ENCODE data around the gene TMEM18.

TMEM18 gene

GRCh38 chr2:657766-658165 is 19.4 kb downstream of the TMEM18 start:
- no peak overlapping the region for H3K9ac ChIP-seq (ENCODE audit: low read length)

GRCh38 chr2:656676-657075 is 20.5 kb downstream of the TMEM18 start:
- H3K36me3 ChIP-seq (ENCODE audit: control insufficient read depth in 1 of 2, insufficient read depth in 2 of 2, low read length in 2 of 2) = no peaks in the 10 kb centered on the region
- WGBS (ENCODE audit: extremely low coverage, insufficient coverage, insufficient read length) = no CpG with 5 or more reads among the region's 5 CpGs
- peaks cover 1% of the 10 kb centered on the region for H3K9me3 ChIP-seq (ENCODE audit: insufficient read depth, low read depth, low read length)
- DNase-seq = no peak
- no peak overlapping the region for H3K9ac ChIP-seq (ENCODE audit: low read length)
- no peak overlapping the region for H3K18ac ChIP-seq (ENCODE audit: low read length)
- no peaks in the 10 kb centered on the region for H3K79me1 ChIP-seq (ENCODE audit: low read length)
- H2AK5ac ChIP-seq (ENCODE audit: low read length) = no peak overlapping the region
- H3K4ac ChIP-seq (ENCODE audit: low read depth, low read length) = no peak overlapping the region
- H2AFZ ChIP-seq (ENCODE audit: insufficient read depth, low read length, poor library complexity) = no peak overlapping the region
- H3K79me2 ChIP-seq (ENCODE audit: control insufficient read depth, insufficient read depth, low read length, poor library complexity) = no peaks in the 10 kb centered on the region
- H3K4me2 ChIP-seq (ENCODE audit: low read length) = no peak overlapping the region
- H3K14ac ChIP-seq (ENCODE audit: low read length) = no peak overlapping the region
- no peak overlapping the region for H4K12ac ChIP-seq (ENCODE audit: low read depth, low read length)
- H4K91ac ChIP-seq (ENCODE audit: low read depth, low read length) = no peak overlapping the region
- H3K23ac ChIP-seq (ENCODE audit: low read length) = no peak overlapping the region
- H4K8ac ChIP-seq (ENCODE audit: low read depth, low read length) = no peak overlapping the region
- no peak overlapping the region for H3K27ac ChIP-seq (ENCODE audit: low read depth, low read length)
- H2BK120ac ChIP-seq (ENCODE audit: insufficient read depth, low read length, poor library complexity) = no peak overlapping the region
- H2BK12ac ChIP-seq (ENCODE audit: low read length) = no peak overlapping the region
- H2BK5ac ChIP-seq (ENCODE audit: low read depth, low read length, poor library complexity) = no peak overlapping the region
- H3K4me1 ChIP-seq (ENCODE audit: control insufficient read depth in 1 of 2, insufficient read depth in 2 of 2, low read length in 2 of 2) = no peaks in the 10 kb centered on the region
- no peaks in the 10 kb centered on the region for H3K27me3 ChIP-seq (ENCODE audit: insufficient read depth, low read length)
- no peak overlapping the region for H3K4me3 ChIP-seq (ENCODE audit: low read depth, low read length)

More at GRCh38 chr2:657766-658165, 19.4 kb downstream of the TMEM18 start:
- Histone ChIP-seq H2BK120ac (ENCODE audit: insufficient read depth, low read length, poor library complexity) (no peak overlapping the region), H2AK5ac (ENCODE audit: low read length) (no peak overlapping the region), H3K23ac (ENCODE audit: low read length) (no peak overlapping the region), H4K12ac (ENCODE audit: low read depth, low read length) (no peak overlapping the region), H2AFZ (ENCODE audit: insufficient read depth, low read length, poor library complexity) (no peak overlapping the region), H3K27ac (ENCODE audit: low read depth, low read length) (no peak overlapping the region), H2BK12ac (ENCODE audit: low read length) (no peak overlapping the region), H3K36me3 (ENCODE audit: control insufficient read depth in 1 of 2, insufficient read depth in 2 of 2, low read length in 2 of 2) (no peaks in the 10 kb centered on the region), H3K14ac (ENCODE audit: low read length) (no peak overlapping the region), H4K8ac (ENCODE audit: low read depth, low read length) (no peak overlapping the region), H3K4me1 (ENCODE audit: control insufficient read depth in 1 of 2, insufficient read depth in 2 of 2, low read length in 2 of 2) (no peaks in the 10 kb centered on the region), H3K27me3 (ENCODE audit: insufficient read depth, low read length) (no peaks in the 10 kb centered on the region), H3K4me2 (ENCODE audit: low read length) (no peak overlapping the region), H3K9me3 (ENCODE audit: insufficient read depth, low read depth, low read length) (no peaks in the 10 kb centered on the region), H3K79me2 (ENCODE audit: control insufficient read depth, insufficient read depth, low read length, poor library complexity) (no peaks in the 10 kb centered on the region), H3K4me3 (ENCODE audit: low read depth, low read length) (no peak overlapping the region), H3K4ac (ENCODE audit: low read depth, low read length) (no peak overlapping the region), H4K91ac (ENCODE audit: low read depth, low read length) (no peak overlapping the region), H2BK5ac (ENCODE audit: low read depth, low read length, poor library complexity) (no peak overlapping the region), H3K79me1 (ENCODE audit: low read length) (no peaks in the 10 kb centered on the region), H3K18ac (ENCODE audit: low read length) (no peak overlapping the region)
- WGBS (ENCODE audit: extremely low coverage, insufficient coverage, insufficient read length) = no CpG with 5 or more reads among the region's 6 CpGs
- DNase-seq = no peak

GRCh38 chr2:655626-656025 is 21.6 kb downstream of the TMEM18 start:
- H3K27me3 ChIP-seq (ENCODE audit: insufficient read depth, low read length) = no peaks in the 10 kb centered on the region
- H3K14ac ChIP-seq (ENCODE audit: low read length) = no peak overlapping the region
- H3K79me1 ChIP-seq (ENCODE audit: low read length) = no peaks in the 10 kb centered on the region
- H3K23ac ChIP-seq (ENCODE audit: low read length) = no peak overlapping the region
- H3K4me3 ChIP-seq (ENCODE audit: low read depth, low read length) = no peak overlapping the region
- H3K4ac ChIP-seq (ENCODE audit: low read depth, low read length) = no peak overlapping the region
- no peak overlapping the region for H4K91ac ChIP-seq (ENCODE audit: low read depth, low read length)
- no peak for DNase-seq
- no peaks in the 10 kb centered on the region for H3K4me1 ChIP-seq (ENCODE audit: control insufficient read depth in 1 of 2, insufficient read depth in 2 of 2, low read length in 2 of 2)
- H3K9me3 ChIP-seq (ENCODE audit: insufficient read depth, low read depth, low read length) = peaks cover 1% of the 10 kb centered on the region
- no peak overlapping the region for H3K18ac ChIP-seq (ENCODE audit: low read length)
- H2BK5ac ChIP-seq (ENCODE audit: low read depth, low read length, poor library complexity) = no peak overlapping the region
- no peaks in the 10 kb centered on the region for H3K36me3 ChIP-seq (ENCODE audit: control insufficient read depth in 1 of 2, insufficient read depth in 2 of 2, low read length in 2 of 2)
- no peak overlapping the region for H2BK12ac ChIP-seq (ENCODE audit: low read length)
- no peak overlapping the region for H2AFZ ChIP-seq (ENCODE audit: insufficient read depth, low read length, poor library complexity)
- H3K27ac ChIP-seq (ENCODE audit: low read depth, low read length) = no peak overlapping the region
- H3K79me2 ChIP-seq (ENCODE audit: control insufficient read depth, insufficient read depth, low read length, poor library complexity) = no peaks in the 10 kb centered on the region
- no peak overlapping the region for H3K4me2 ChIP-seq (ENCODE audit: low read length)
- no peak overlapping the region for H4K8ac ChIP-seq (ENCODE audit: low read depth, low read length)
- H4K12ac ChIP-seq (ENCODE audit: low read depth, low read length) = no peak overlapping the region
- H2AK5ac ChIP-seq (ENCODE audit: low read length) = no peak overlapping the region
- H2BK120ac ChIP-seq (ENCODE audit: insufficient read depth, low read length, poor library complexity) = no peak overlapping the region
- no peak overlapping the region for H3K9ac ChIP-seq (ENCODE audit: low read length)

GRCh38 chr2:654896-655295 is 22.3 kb downstream of the TMEM18 start:
- Histone ChIP-seq H4K8ac (ENCODE audit: low read depth, low read length) (no peak overlapping the region), H3K36me3 (ENCODE audit: control insufficient read depth in 1 of 2, insufficient read depth in 2 of 2, low read length in 2 of 2) (no peaks in the 10 kb centered on the region), H2BK120ac (ENCODE audit: insufficient read depth, low read length, poor library complexity) (no peak overlapping the region), H2BK12ac (ENCODE audit: low read length) (no peak overlapping the region), H3K4me2 (ENCODE audit: low read length) (no peak overlapping the region), H3K4me1 (ENCODE audit: control insufficient read depth in 1 of 2, insufficient read depth in 2 of 2, low read length in 2 of 2) (no peaks in the 10 kb centered on the region), H4K91ac (ENCODE audit: low read depth, low read length) (no peak overlapping the region), H3K4ac (ENCODE audit: low read depth, low read length) (no peak overlapping the region), H3K27me3 (ENCODE audit: insufficient read depth, low read length) (no peaks in the 10 kb centered on the region), H3K14ac (ENCODE audit: low read length) (no peak overlapping the region), H3K18ac (ENCODE audit: low read length) (no peak overlapping the region), H3K27ac (ENCODE audit: low read depth, low read length) (no peak overlapping the region), H3K23ac (ENCODE audit: low read length) (no peak overlapping the region), H3K9me3 (ENCODE audit: insufficient read depth, low read depth, low read length) (peaks cover 1% of the 10 kb centered on the region), H2BK5ac (ENCODE audit: low read depth, low read length, poor library complexity) (no peak overlapping the region), H2AK5ac (ENCODE audit: low read length) (no peak overlapping the region), H2AFZ (ENCODE audit: insufficient read depth, low read length, poor library complexity) (no peak overlapping the region), H3K9ac (ENCODE audit: low read length) (no peak overlapping the region), H3K79me2 (ENCODE audit: control insufficient read depth, insufficient read depth, low read length, poor library complexity) (no peaks in the 10 kb centered on the region), H3K4me3 (ENCODE audit: low read depth, low read length) (no peak overlapping the region), H3K79me1 (ENCODE audit: low read length) (no peaks in the 10 kb centered on the region), H4K12ac (ENCODE audit: low read depth, low read length) (no peak overlapping the region)
- DNase-seq = no peak
- no CpG with 5 or more reads among the region's 10 CpGs for WGBS (ENCODE audit: extremely low coverage, insufficient coverage, insufficient read length)
